IMR-90 (cell line): ENCODE data around the gene ASIC2. TPM values are rescaled to one million over a fixed set of nuclear protein-coding genes. Genes with fewer than 3 reads are reported as not detected.

ENCODE experiments used
- ATAC-seq: fragments of 200-7000 bp; cut with Tn5 transposase; 2 replicates; pipeline ENCODE4 v1.9.1; 2020; ENCODE audit warnings: low read depth, mild to moderate bottlenecking, moderate library complexity
- BruUV-seq: library from RNA; stranded (reverse); fragments of 400-500 nt; replicated peaks from 2 replicates; lab custom pipeline; 2021; lab: Mats Ljungman, UMichigan
- CTCF ChIA-PET: fragments of 300-600 bp; formaldehyde crosslinking; extraction: SDS; loops from one replicate; lab custom pipeline; 2021; ENCODE audit warnings: antibody characterized with exemption; lab: Yijun Ruan, JAX
- POLR2A ChIA-PET: fragments of 300-600 bp; sonication (Branson Sonifier 250); formaldehyde crosslinking; loops from one replicate; lab custom pipeline; 2022; ENCODE audit warnings: antibody characterized with exemption; ENCODE audit not compliant: unreplicated experiment; lab: Charles Lee
- DNase-seq: peaks from one replicate; pipeline ENCODE4 v3.0.0; 2013
- H2AFZ ChIP-seq: replicated peaks from 2 replicates; pipeline ENCODE3; 2013; ENCODE audit warnings: low read length, mild to moderate bottlenecking; ENCODE audit not compliant: poor library complexity
- H2AK5ac ChIP-seq: 2 replicates; pipeline ENCODE4 v1.6.1; 2013; ENCODE audit warnings: low read depth, low read length, inconsistent platforms
- H2AK9ac ChIP-seq: replicated peaks from 2 replicates; pipeline ENCODE3; 2013; ENCODE audit warnings: mild to moderate bottlenecking, low read depth, low read length, moderate library complexity; ENCODE audit not compliant: poor library complexity
- H2BK120ac ChIP-seq: 2 replicates; pipeline ENCODE4 v1.6.1; 2013; ENCODE audit warnings: low read depth, low read length, inconsistent platforms
- H2BK15ac ChIP-seq: 3 replicates; pipeline ENCODE4 v1.6.1; 2013; ENCODE audit warnings: low read depth, low read length, inconsistent platforms
- H2BK20ac ChIP-seq: 2 replicates; pipeline ENCODE4 v1.6.1; 2013; ENCODE audit warnings: low read depth, mild to moderate bottlenecking, inconsistent platforms, low read length, moderate library complexity
- H2BK5ac ChIP-seq: 2 replicates; pipeline ENCODE4 v1.6.1; 2013; ENCODE audit warnings: mild to moderate bottlenecking, low read depth, low read length, inconsistent platforms; ENCODE audit not compliant: poor library complexity, severe bottlenecking
- H3K14ac ChIP-seq: replicated peaks from 2 replicates; pipeline ENCODE4 v1.6.1; 2013; ENCODE audit warnings: low read depth, low read length, inconsistent platforms
- H3K18ac ChIP-seq: 2 replicates; pipeline ENCODE4 v1.6.1; 2013; ENCODE audit warnings: low read depth, low read length, control low read depth
- H3K23ac ChIP-seq: 2 replicates; pipeline ENCODE4 v1.6.1; 2013; ENCODE audit warnings: low read depth, low read length, inconsistent platforms
- H3K27ac ChIP-seq: 2 replicates; pipeline ENCODE4 v1.5.1; 2013; ENCODE audit warnings: mild to moderate bottlenecking, control low read depth, low read length; ENCODE audit not compliant: insufficient read depth
- H3K27me3 ChIP-seq: 2 replicates; pipeline ENCODE4 v1.6.1; 2013; ENCODE audit warnings: low read length; ENCODE audit not compliant: control insufficient read depth, insufficient read depth
- H3K36me3 ChIP-seq: 2 replicates; pipeline ENCODE4 v1.6.1; 2013; ENCODE audit warnings: low read length, mixed read lengths; ENCODE audit not compliant: control insufficient read depth, insufficient read depth
- H3K4ac ChIP-seq: 2 replicates; pipeline ENCODE4 v1.6.1; 2013; ENCODE audit warnings: low read depth, low read length, inconsistent platforms
- H3K4me1 ChIP-seq: 2 replicates; pipeline ENCODE4 v1.6.1; 2013; ENCODE audit warnings: low read length, mixed read lengths; ENCODE audit not compliant: control insufficient read depth, insufficient read depth
- H3K4me2 ChIP-seq: 2 replicates; pipeline ENCODE4 v1.6.1; 2013; ENCODE audit warnings: low read depth, mild to moderate bottlenecking, control low read depth, low read length, moderate library complexity
- H3K4me3 ChIP-seq: 2 replicates; pipeline ENCODE4 v1.5.1; 2013; ENCODE audit warnings: low read depth, mild to moderate bottlenecking, control low read depth, low read length, moderate library complexity; ENCODE audit not compliant: insufficient read depth
- H3K56ac ChIP-seq: 2 replicates; pipeline ENCODE4 v1.6.1; 2013; ENCODE audit warnings: low read length, inconsistent platforms; ENCODE audit not compliant: insufficient read depth; ENCODE audit errors: extremely low read depth
- H3K79me1 ChIP-seq, 2 experiments: 2 replicates each; pipeline ENCODE4 v1.6.1; 2013; ENCODE audit warnings: low read length in 2 of 2, inconsistent platforms in 1 of 2, low read depth in 1 of 2
- H3K9ac ChIP-seq: 2 replicates; pipeline ENCODE4 v1.6.1; 2013; ENCODE audit warnings: low read depth, low read length, control low read depth
- H3K9me1 ChIP-seq: 2 replicates; pipeline ENCODE4 v1.6.1; 2013; ENCODE audit warnings: low read length, inconsistent platforms; ENCODE audit not compliant: insufficient read depth
- H3K9me3 ChIP-seq: 2 replicates; pipeline ENCODE4 v1.6.1; 2013; ENCODE audit warnings: low read length; ENCODE audit not compliant: control insufficient read depth, insufficient read depth
- H4K20me1 ChIP-seq: 2 replicates; pipeline ENCODE4 v1.6.1; 2013; ENCODE audit warnings: low read length, inconsistent platforms; ENCODE audit not compliant: insufficient read depth
- H4K5ac ChIP-seq: 2 replicates; pipeline ENCODE4 v1.6.1; 2013; ENCODE audit warnings: mild to moderate bottlenecking, low read depth, low read length, control low read depth
- H4K8ac ChIP-seq, 2 experiments: 2 replicates each; pipeline ENCODE4 v1.6.1; 2013; ENCODE audit warnings: low read depth in 2 of 2, low read length in 2 of 2, control low read depth in 1 of 2, inconsistent platforms in 1 of 2
- H4K91ac ChIP-seq: 2 replicates; pipeline ENCODE4 v1.6.1; 2013; ENCODE audit warnings: low read depth, low read length, inconsistent platforms; ENCODE audit not compliant: insufficient read depth
- BHLHE40 ChIP-seq: fragments of 150-350 bp; IDR thresholded peaks from 2 replicates; pipeline ENCODE4 v1.6.1; 2016; ENCODE audit warnings: mild to moderate bottlenecking, low read depth, low read length
- CEBPB ChIP-seq: IDR thresholded peaks from 2 replicates; pipeline ENCODE4 v1.6.1; 2012; ENCODE audit warnings: low read depth, low read length, improper control_type of control experiment
- CHD1 ChIP-seq: IDR thresholded peaks from 2 replicates; pipeline ENCODE4 v1.6.1; 2012; ENCODE audit warnings: low read depth, low read length, improper control_type of control experiment
- FOS ChIP-seq: fragments of 150-350 bp; IDR thresholded peaks from 2 replicates; pipeline ENCODE4 v1.6.1; 2016; ENCODE audit warnings: low read depth, low read length
- MAFK ChIP-seq: IDR thresholded peaks from 2 replicates; pipeline ENCODE4 v1.6.1; 2012; ENCODE audit warnings: low read depth, low read length, improper control_type of control experiment
- MAZ ChIP-seq: IDR thresholded peaks from 2 replicates; pipeline ENCODE4 v1.6.1; 2012; ENCODE audit warnings: low read depth, mild to moderate bottlenecking, low read length, improper control_type of control experiment, moderate library complexity, borderline replicate concordance
- MXI1 ChIP-seq: IDR thresholded peaks from 2 replicates; pipeline ENCODE4 v1.6.1; 2012; ENCODE audit warnings: low read depth, mild to moderate bottlenecking, low read length, moderate library complexity, borderline replicate concordance
- NFE2L2 ChIP-seq: fragments of 150-350 bp; IDR thresholded peaks from 2 replicates; pipeline ENCODE4 v1.6.1; 2016; ENCODE audit warnings: low read depth, mild to moderate bottlenecking, low read length
- POLR2A ChIP-seq: IDR thresholded peaks from 2 replicates; pipeline ENCODE4 v1.6.1; 2012; ENCODE audit warnings: mild to moderate bottlenecking, low read depth, low read length
- RAD21 ChIP-seq: IDR thresholded peaks from 2 replicates; pipeline ENCODE4 v1.6.1; 2012; ENCODE audit warnings: low read length, improper control_type of control experiment
- RCOR1 ChIP-seq: IDR thresholded peaks from 2 replicates; pipeline ENCODE4 v1.6.1; 2012; ENCODE audit warnings: mild to moderate bottlenecking, low read length, improper control_type of control experiment; ENCODE audit not compliant: insufficient replicate concordance
- RFX5 ChIP-seq: IDR thresholded peaks from 2 replicates; pipeline ENCODE4 v1.8.0; 2012; ENCODE audit warnings: low read depth, mild to moderate bottlenecking, low read length, moderate library complexity
- SMC3 ChIP-seq: fragments of 150-350 bp; IDR thresholded peaks from 2 replicates; pipeline ENCODE4 v1.6.1; 2016; ENCODE audit warnings: low read depth, mild to moderate bottlenecking, antibody characterized with exemption, low read length, moderate library complexity
- WGBS, 2 experiments: methylation state at CpG; one replicate each; pipeline versions ENCODE4 v1.1.5 to v1.1.7; 2013; ENCODE audit warnings: missing lambda C conversion rate in 2 of 2; ENCODE audit not compliant: insufficient read length in 1 of 2; ENCODE audit errors: extremely low coverage in 2 of 2; 5-methylcytosine and 5-hydroxymethylcytosine counted together
- dilution Hi-C: fragments of 300-500 bp; cut with HindIII; formaldehyde crosslinking; loops from one replicate; pipeline ENCODE4 v1.14.3; 2018; ENCODE audit warnings: low sequenced_read_pairs; ENCODE audit not compliant: unreplicated experiment
- in situ Hi-C: fragments of 300-500 bp; cut with MboI; formaldehyde crosslinking; loops from 3 replicates; pipeline ENCODE4 v1.14.3; 2019; ENCODE audit warnings: low sequenced_read_pairs, inconsistent platforms, mixed read lengths
- intact Hi-C: fragments of 100-400 bp; cut with micrococcal nuclease; formaldehyde crosslinking; loops from 2 replicates; pipeline ENCODE4 v1.10.0; 2022
- polyA plus RNA-seq, 3 experiments: library from polyadenylated mRNA; depleted of rRNA; stranded (reverse); fragments of >200 nt; gene quantifications; 2 replicates each; pipeline ENCODE4 v1.2.3, GENCODE V29; 2012; ENCODE audit warnings: low replicate concordance in 1 of 3
- total RNA-seq: library from RNA; depleted of rRNA; stranded (reverse); fragments of >200 nt; gene quantifications from 2 replicates; pipeline ENCODE4 v1.2.3, GENCODE V29; 2012
- TF ChIP-seq, protein P1 (sequence below): fragments of 150-350 bp; IDR thresholded peaks from 2 replicates; pipeline ENCODE4 v1.6.1; 2016; ENCODE audit warnings: low read depth, mild to moderate bottlenecking, low read length, moderate library complexity, borderline replicate concordance
- TF ChIP-seq, protein P2 (sequence below): conservative IDR thresholded peaks from 2 replicates; pipeline ENCODE4 v1.5.1; 2012; ENCODE audit warnings: mild to moderate bottlenecking, low read depth, low read length, improper control_type of control experiment
- TF ChIP-seq, protein P3 (sequence below): fragments of 150-350 bp; IDR thresholded peaks from 2 replicates; pipeline ENCODE4 v1.6.1; 2017; ENCODE audit warnings: mild to moderate bottlenecking, antibody characterized with exemption, low read length, low read depth

The ASIC2 gene
- total and polyA plus RNA-seq, 2 of the 4 experiments (the other 2 are of a cell fraction), result under 0.01 to 0.15 TPM

DNA sequence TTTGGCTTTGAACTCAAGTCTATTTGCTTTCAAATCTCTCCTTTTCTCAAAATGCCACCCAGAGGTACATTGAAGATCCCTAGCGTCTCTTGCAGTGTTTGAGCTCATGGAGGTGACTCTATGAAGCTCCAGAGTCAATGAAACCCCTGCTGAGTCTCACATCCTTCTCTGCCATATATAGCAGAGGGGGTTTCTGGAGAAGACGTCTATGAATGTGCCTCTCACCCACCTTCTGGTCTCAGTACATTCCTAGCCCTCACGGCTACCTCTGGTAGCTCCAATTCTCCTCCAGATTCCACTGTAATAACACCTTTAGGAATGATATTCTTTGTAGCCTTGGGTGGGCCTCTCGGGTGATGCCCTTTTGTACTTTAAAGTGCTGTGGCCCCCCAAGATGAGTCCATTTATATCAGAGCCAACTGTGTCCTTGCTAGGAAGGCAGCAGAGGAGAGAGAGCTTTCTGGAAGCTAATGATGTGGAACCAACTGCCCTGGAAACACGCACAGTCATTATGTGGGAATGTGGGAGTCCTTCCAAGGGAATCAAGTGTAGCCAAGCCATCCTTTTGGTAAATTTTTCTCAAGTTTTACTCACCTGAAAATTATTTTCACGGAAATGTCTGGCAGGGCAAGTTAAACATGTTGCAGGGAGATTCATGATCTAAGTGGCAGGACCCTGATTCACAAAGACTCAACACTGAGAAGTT, 123.4 kb downstream of the ASIC2 start:
- H3K18ac ChIP-seq, result no peak overlapping the region
- POLR2A ChIA-PET, result no interaction called here
- H3K4ac ChIP-seq, result no peak overlapping the region
- H3K4me2 ChIP-seq, result no peak overlapping the region
- no peak overlapping the region for H3K56ac ChIP-seq
- no CpG with 5 or more reads among the region's 6 CpGs for WGBS, 2 experiments
- H2BK120ac ChIP-seq, result no peak overlapping the region
- no peak overlapping the region for H2BK5ac ChIP-seq
- no peaks in the 10 kb centered on the region for H3K4me1 ChIP-seq
- BruUV-seq, result no TSS peak
- CTCF ChIA-PET, result no interaction called here
- no peak overlapping the region for H2BK15ac ChIP-seq
- H3K4me3 ChIP-seq, result no peak overlapping the region
- H4K5ac ChIP-seq, result no peak overlapping the region
- no peaks in the 10 kb centered on the region; the same call in 1 of the 2 replicates for H3K27me3 ChIP-seq
- no peaks in the 10 kb centered on the region for H4K20me1 ChIP-seq
- H3K9me3 ChIP-seq, result no peaks in the 10 kb centered on the region
- no peak overlapping the region for H4K91ac ChIP-seq
- H3K79me1 ChIP-seq, result no peaks in the 10 kb centered on the region
- ATAC-seq (peak; percentile 67), DNase-seq (peak; percentile 57)
- H3K9me1 ChIP-seq, result no peaks in the 10 kb centered on the region
- no peak overlapping the region for H2AFZ ChIP-seq
- no peak overlapping the region for H2BK20ac ChIP-seq
- TF ChIP-seq MXI1, result no peak
- no peak for TF ChIP-seq NFE2L2
- TF ChIP-seq, protein P1, sequence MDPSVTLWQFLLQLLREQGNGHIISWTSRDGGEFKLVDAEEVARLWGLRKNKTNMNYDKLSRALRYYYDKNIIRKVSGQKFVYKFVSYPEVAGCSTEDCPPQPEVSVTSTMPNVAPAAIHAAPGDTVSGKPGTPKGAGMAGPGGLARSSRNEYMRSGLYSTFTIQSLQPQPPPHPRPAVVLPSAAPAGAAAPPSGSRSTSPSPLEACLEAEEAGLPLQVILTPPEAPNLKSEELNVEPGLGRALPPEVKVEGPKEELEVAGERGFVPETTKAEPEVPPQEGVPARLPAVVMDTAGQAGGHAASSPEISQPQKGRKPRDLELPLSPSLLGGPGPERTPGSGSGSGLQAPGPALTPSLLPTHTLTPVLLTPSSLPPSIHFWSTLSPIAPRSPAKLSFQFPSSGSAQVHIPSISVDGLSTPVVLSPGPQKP, result no peak
- TF ChIP-seq RAD21, result no peak
- no peak for TF ChIP-seq RCOR1
- TF ChIP-seq, protein P2, sequence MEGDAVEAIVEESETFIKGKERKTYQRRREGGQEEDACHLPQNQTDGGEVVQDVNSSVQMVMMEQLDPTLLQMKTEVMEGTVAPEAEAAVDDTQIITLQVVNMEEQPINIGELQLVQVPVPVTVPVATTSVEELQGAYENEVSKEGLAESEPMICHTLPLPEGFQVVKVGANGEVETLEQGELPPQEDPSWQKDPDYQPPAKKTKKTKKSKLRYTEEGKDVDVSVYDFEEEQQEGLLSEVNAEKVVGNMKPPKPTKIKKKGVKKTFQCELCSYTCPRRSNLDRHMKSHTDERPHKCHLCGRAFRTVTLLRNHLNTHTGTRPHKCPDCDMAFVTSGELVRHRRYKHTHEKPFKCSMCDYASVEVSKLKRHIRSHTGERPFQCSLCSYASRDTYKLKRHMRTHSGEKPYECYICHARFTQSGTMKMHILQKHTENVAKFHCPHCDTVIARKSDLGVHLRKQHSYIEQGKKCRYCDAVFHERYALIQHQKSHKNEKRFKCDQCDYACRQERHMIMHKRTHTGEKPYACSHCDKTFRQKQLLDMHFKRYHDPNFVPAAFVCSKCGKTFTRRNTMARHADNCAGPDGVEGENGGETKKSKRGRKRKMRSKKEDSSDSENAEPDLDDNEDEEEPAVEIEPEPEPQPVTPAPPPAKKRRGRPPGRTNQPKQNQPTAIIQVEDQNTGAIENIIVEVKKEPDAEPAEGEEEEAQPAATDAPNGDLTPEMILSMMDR, result no peak
- TF ChIP-seq BHLHE40, result no peak
- TF ChIP-seq FOS, result no peak
- TF ChIP-seq POLR2A, result no peak
- TF ChIP-seq, protein P3, sequence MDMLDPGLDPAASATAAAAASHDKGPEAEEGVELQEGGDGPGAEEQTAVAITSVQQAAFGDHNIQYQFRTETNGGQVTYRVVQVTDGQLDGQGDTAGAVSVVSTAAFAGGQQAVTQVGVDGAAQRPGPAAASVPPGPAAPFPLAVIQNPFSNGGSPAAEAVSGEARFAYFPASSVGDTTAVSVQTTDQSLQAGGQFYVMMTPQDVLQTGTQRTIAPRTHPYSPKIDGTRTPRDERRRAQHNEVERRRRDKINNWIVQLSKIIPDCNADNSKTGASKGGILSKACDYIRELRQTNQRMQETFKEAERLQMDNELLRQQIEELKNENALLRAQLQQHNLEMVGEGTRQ, result no peak
- no peak for TF ChIP-seq MAZ
- TF ChIP-seq SMC3, result no peak
- no peak for TF ChIP-seq RFX5
- no peak for TF ChIP-seq MAFK
- no peak for TF ChIP-seq CEBPB
- no peak for TF ChIP-seq CHD1
- no peak overlapping the region for H2AK5ac ChIP-seq
- in situ Hi-C loops (no loop called here), intact Hi-C loops (loop anchor here (10.0 kb wide), 1 partner anchor 125 kb away; the partner anchor contains the start of gene ASIC2), dilution Hi-C loops (no loop called here)
- no peak overlapping the region for H3K9ac ChIP-seq
- H4K8ac ChIP-seq, result no peak overlapping the region
- H2AK9ac ChIP-seq, result no peak overlapping the region
- H3K36me3 ChIP-seq, result no peaks in the 10 kb centered on the region
- H3K23ac ChIP-seq, result no peak overlapping the region
- H3K27ac ChIP-seq, result no peak overlapping the region
- H3K14ac ChIP-seq, result no peak overlapping the region
